Transverse colon (tissue), 3 donors: ENCODE data around the gene SOS1.

ENCODE experiments used
- EP300 ChIP-seq: sonication (generic); formaldehyde crosslinking; IDR thresholded peaks from one replicate; pipeline ENCODE4 v1.6.1; 2017; ENCODE audit warnings: antibody characterized with exemption, low read depth
- POLR2A ChIP-seq: fragments of 450-650 bp; IDR thresholded peaks from one replicate; pipeline ENCODE4 v1.6.1; 2016; ENCODE audit warnings: antibody characterized with exemption, mild to moderate bottlenecking, moderate library complexity
- POLR2AphosphoS5 ChIP-seq, 3 donors: sonication (generic); formaldehyde crosslinking; IDR thresholded peaks; one replicate each; pipeline ENCODE4 v1.6.1; 2016; ENCODE audit warnings: antibody characterized with exemption in 3 of 3

DNA sequence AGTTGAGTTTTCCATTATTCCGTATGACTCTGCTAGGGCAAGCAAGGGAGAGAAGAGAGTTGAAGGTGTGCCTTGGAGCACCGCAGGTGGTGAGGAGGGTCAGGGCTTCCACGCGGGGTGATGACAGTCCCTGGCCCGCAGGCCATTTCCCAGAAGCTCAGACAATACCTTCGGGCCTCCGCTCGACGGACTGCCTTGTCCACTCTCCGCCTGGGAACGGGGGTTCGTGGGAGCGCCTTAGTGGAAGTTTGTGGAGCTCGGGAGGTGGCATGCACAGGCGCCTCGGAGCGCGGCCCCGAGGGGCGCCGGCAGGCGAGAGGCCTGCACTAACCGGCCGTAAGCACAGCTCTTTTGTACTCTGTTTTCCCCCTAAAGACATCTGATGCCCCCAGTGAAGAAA is 161.4 kb downstream of the SOS1 start:
- TF ChIP-seq EP300 = no peak
- TF ChIP-seq POLR2AphosphoS5 (IDR thresholded peaks at IDR 0.05) = no peak
- TF ChIP-seq POLR2A = no peak
